Keratinocyte (primary cell): ENCODE results near the gene NATD1. TPM values are rescaled to one million over a fixed set of nuclear protein-coding genes. Genes with fewer than 3 reads are reported as not detected.

Experiments used
- DNase-seq: peaks from one replicate; pipeline ENCODE4 v3.0.0-alpha.2; 2011; ENCODE audit warnings: low read depth, missing footprints, low spot score
- FAIRE-seq: peaks from 2 replicates; lab custom pipeline; 2011; peaks lifted over from hg19 to GRCh38; lab: Jason Lieb, UNC
- H2AFZ ChIP-seq: 2 replicates; pipeline ENCODE4 v1.6.0; 2012; ENCODE audit warnings: low read length, control low read depth, inconsistent platforms; ENCODE audit not compliant: control insufficient read depth
- H3K27ac ChIP-seq: 2 replicates; pipeline ENCODE4 v1.5.1; 2011; ENCODE audit warnings: low read length; ENCODE audit not compliant: control insufficient read depth, insufficient read depth
- H3K27me3 ChIP-seq: 3 replicates; pipeline ENCODE4 v1.6.0; 2011; ENCODE audit warnings: low read length; ENCODE audit not compliant: control insufficient read depth, insufficient read depth; ENCODE audit errors: extremely low read depth
- H3K36me3 ChIP-seq, 2 experiments: 2 replicates in 1 of 2; 3 replicates in 1 of 2; pipeline ENCODE4 v1.5.1; 2011; ENCODE audit warnings: low read length in 2 of 2, mild to moderate bottlenecking in 1 of 2; ENCODE audit not compliant: control insufficient read depth in 2 of 2, insufficient read depth in 2 of 2; ENCODE audit errors: extremely low read depth in 1 of 2
- H3K4me1 ChIP-seq: 3 replicates; pipeline ENCODE4 v1.5.1; 2011; ENCODE audit warnings: low read length; ENCODE audit not compliant: control insufficient read depth, insufficient read depth; ENCODE audit errors: extremely low read depth
- H3K4me2 ChIP-seq: 3 replicates; pipeline ENCODE4 v1.6.0; 2011; ENCODE audit warnings: low read depth, low read length; ENCODE audit not compliant: control insufficient read depth, insufficient read depth; ENCODE audit errors: extremely low read depth
- H3K4me3 ChIP-seq, 3 experiments: fragments of 200-600 bp in 1 of 3; sonication (generic) in 1 of 3; 2 replicates in 2 of 3; 3 replicates in 1 of 3; pipeline ENCODE4 v1.5.1; 2011 to 2016; ENCODE audit warnings: low read length in 3 of 3, mild to moderate bottlenecking in 3 of 3, control low read depth in 2 of 3, inconsistent platforms in 1 of 3, low read depth in 1 of 3, mixed read lengths in 1 of 3, mixed run types in 1 of 3, moderate library complexity in 1 of 3; ENCODE audit not compliant: control insufficient read depth in 2 of 3, insufficient read depth in 2 of 3; ENCODE audit errors: extremely low read depth in 1 of 3
- H3K79me2 ChIP-seq: 2 replicates; pipeline ENCODE4 v1.6.0; 2012; ENCODE audit warnings: low read length; ENCODE audit not compliant: control insufficient read depth, insufficient read depth
- H3K9ac ChIP-seq: 3 replicates; pipeline ENCODE4 v1.6.0; 2011; ENCODE audit warnings: low read length; ENCODE audit not compliant: control insufficient read depth, insufficient read depth; ENCODE audit errors: extremely low read depth
- H3K9me1 ChIP-seq: 3 replicates; pipeline ENCODE4 v1.6.0; 2011; ENCODE audit warnings: low read length; ENCODE audit not compliant: control insufficient read depth, insufficient read depth; ENCODE audit errors: extremely low read depth
- H3K9me3 ChIP-seq: 2 replicates; pipeline ENCODE4 v1.5.1; 2012; ENCODE audit warnings: low read depth, low read length; ENCODE audit not compliant: control insufficient read depth
- H4K20me1 ChIP-seq: 3 replicates; pipeline ENCODE4 v1.6.0; 2011; ENCODE audit warnings: low read length; ENCODE audit not compliant: control insufficient read depth, insufficient read depth; ENCODE audit errors: extremely low read depth
- EZH2 ChIP-seq: IDR thresholded peaks from one replicate; pipeline ENCODE4 v1.6.1; 2012; ENCODE audit warnings: inconsistent platforms, mild to moderate bottlenecking, low read length, moderate library complexity
- dilution Hi-C: fragments of 300-500 bp; cut with MboI; formaldehyde crosslinking; loops from one replicate; pipeline ENCODE4 v1.7.0; 2020; ENCODE audit warnings: low sequenced_read_pairs; ENCODE audit not compliant: extremely low pct_ligation_motif_present
- polyA plus RNA-seq, 5 experiments: library from polyadenylated mRNA; depleted of rRNA in 3 of 5; stranded (reverse) in 3 of 5; stranded (forward) in 1 of 5; unstranded in 1 of 5; fragments of >200 nt; gene quantifications; 1 replicate in 1 of 5; 2 replicates in 3 of 5; 3 replicates in 1 of 5; pipeline versions ENCODE4 v1.2.1 to v1.2.3, GENCODE V29; 2011 to 2012; ENCODE audit warnings: missing spikeins in 2 of 5, low read depth in 1 of 5, low replicate concordance in 1 of 5
- TF ChIP-seq, protein P1 (sequence below), 3 experiments: IDR thresholded peaks in 1 of 3; conservative IDR thresholded peaks in 1 of 3; optimal IDR thresholded peaks in 1 of 3; 2 replicates in 2 of 3; 3 replicates in 1 of 3; pipeline versions ENCODE3 to v1.5.1; 2011; ENCODE audit warnings: low read length in 3 of 3, mild to moderate bottlenecking in 3 of 3, moderate library complexity in 2 of 3, control low read depth in 1 of 3, inconsistent platforms in 1 of 3; ENCODE audit not compliant: insufficient read depth in 2 of 3; ENCODE audit errors: extremely low read depth in 1 of 3

The NATD1 gene
- polyA plus RNA-seq, 1 donor (not counting 4 experiments of a cell fraction or from before 2014, with no cell fraction given), result 1.5 TPM

DNA sequence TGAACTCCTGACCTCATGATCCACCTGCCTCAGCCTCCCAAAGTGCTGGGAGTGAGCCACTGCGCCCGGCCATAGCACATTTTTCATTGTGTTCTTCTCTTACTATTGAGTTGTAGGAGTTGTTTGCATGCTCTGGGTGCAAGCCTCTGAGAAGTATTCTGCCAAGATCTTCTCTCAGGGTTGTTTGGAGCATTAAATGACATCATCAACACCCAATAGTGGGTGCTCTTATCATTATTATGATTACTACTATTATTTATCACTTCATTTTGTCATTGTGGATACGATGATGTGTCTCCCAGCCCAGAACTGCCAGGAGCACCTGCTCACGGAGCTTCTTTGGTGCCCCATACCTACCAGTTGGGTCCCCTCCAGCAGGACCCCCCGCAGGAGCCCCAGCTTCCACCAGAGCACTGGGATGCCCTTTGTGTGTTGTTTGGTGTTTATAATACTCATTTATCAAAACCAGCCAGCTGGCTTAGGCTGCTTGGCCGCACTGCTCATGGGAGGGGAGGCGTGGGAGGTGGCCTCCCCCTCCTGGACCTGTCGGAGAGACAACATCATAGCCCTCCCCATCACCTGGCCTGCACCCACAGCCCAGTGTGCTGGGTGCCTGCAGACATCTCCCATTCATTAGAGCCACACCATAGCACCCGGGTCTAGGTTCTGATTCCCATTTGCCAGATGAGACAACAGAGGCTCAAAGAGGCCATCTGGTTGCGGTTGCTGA, 18.4 kb upstream of the NATD1 start:
- Histone ChIP-seq H3K4me2 (no peak overlapping the region), H3K36me3 (no peaks in the 10 kb centered on the region), H3K9me1 (no peaks in the 10 kb centered on the region), H3K4me1 (peaks cover 31% of the 10 kb centered on the region), H3K9me3 (no peaks in the 10 kb centered on the region), H2AFZ (no peak overlapping the region), H3K27ac (no peak overlapping the region), H3K27me3 (no peaks in the 10 kb centered on the region), H3K79me2 (no peaks in the 10 kb centered on the region), H3K4me3 (no peak overlapping the region), H4K20me1 (no peaks in the 10 kb centered on the region), H3K9ac (no peak overlapping the region)
- dilution Hi-C loops, result no loop called here
- DNase-seq (no peak), FAIRE-seq (no peak)
- no peak for TF ChIP-seq EZH2
- TF ChIP-seq, protein P1, sequence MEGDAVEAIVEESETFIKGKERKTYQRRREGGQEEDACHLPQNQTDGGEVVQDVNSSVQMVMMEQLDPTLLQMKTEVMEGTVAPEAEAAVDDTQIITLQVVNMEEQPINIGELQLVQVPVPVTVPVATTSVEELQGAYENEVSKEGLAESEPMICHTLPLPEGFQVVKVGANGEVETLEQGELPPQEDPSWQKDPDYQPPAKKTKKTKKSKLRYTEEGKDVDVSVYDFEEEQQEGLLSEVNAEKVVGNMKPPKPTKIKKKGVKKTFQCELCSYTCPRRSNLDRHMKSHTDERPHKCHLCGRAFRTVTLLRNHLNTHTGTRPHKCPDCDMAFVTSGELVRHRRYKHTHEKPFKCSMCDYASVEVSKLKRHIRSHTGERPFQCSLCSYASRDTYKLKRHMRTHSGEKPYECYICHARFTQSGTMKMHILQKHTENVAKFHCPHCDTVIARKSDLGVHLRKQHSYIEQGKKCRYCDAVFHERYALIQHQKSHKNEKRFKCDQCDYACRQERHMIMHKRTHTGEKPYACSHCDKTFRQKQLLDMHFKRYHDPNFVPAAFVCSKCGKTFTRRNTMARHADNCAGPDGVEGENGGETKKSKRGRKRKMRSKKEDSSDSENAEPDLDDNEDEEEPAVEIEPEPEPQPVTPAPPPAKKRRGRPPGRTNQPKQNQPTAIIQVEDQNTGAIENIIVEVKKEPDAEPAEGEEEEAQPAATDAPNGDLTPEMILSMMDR (optimal IDR thresholded peaks at IDR 0.05 in 1 of 3, IDR thresholded peaks at IDR 0.05 in 1 of 3, conservative IDR thresholded peaks at IDR 0.05 in 1 of 3; ENCODE audit: extremely low read depth in 1 of 3, insufficient read depth in 2 of 3, low read length in 3 of 3), result no peak

DNA sequence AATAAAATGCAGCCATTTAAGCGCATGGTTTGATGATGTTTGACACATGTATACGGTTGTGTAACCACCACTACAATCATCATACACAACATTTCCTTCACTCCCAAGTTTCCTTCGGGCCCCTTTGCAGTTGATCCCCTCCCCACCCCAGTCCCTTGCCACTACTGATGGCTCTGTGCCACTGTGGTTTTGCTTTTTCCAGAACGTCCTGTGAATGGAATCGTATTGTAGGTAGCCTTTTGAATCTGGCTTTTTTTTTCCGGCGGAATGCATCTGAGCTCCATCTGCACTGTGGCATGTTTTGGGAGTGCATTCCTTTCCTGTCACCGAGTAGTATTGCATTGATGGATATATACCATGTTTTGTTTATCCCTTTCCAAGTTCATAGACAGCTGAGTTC, 16.2 kb upstream of the NATD1 start:
- H3K36me3 ChIP-seq, result no peaks in the 10 kb centered on the region
- H2AFZ ChIP-seq, result no peak overlapping the region
- no peak overlapping the region for H3K9ac ChIP-seq
- H3K4me2 ChIP-seq, result no peak overlapping the region
- dilution Hi-C loops, result no loop called here
- H3K4me3 ChIP-seq, result no peak overlapping the region
- no peak overlapping the region for H3K27ac ChIP-seq
- DNase-seq (no peak), FAIRE-seq (no peak)
- peaks cover 25% of the 10 kb centered on the region for H3K4me1 ChIP-seq
- TF ChIP-seq EZH2, result no peak
- TF ChIP-seq, protein P1 (optimal IDR thresholded peaks at IDR 0.05 in 1 of 3, IDR thresholded peaks at IDR 0.05 in 1 of 3, conservative IDR thresholded peaks at IDR 0.05 in 1 of 3; ENCODE audit: extremely low read depth in 1 of 3, insufficient read depth in 2 of 3, low read length in 3 of 3), result no peak
- no peaks in the 10 kb centered on the region for H3K27me3 ChIP-seq
- no peaks in the 10 kb centered on the region for H3K9me3 ChIP-seq
- no peaks in the 10 kb centered on the region for H3K79me2 ChIP-seq
- no peaks in the 10 kb centered on the region for H3K9me1 ChIP-seq
- no peaks in the 10 kb centered on the region for H4K20me1 ChIP-seq
